Endothelial cell of umbilical vein (primary cell): ENCODE results near the gene ZNF688. TPM values are rescaled to one million over a fixed set of nuclear protein-coding genes. Genes with fewer than 3 reads are reported as not detected.

Experiments
- BruUV-seq: library from RNA; stranded (reverse); fragments of 400-500 nt; replicated peaks from 2 replicates; lab custom pipeline; 2021; lab: Mats Ljungman, UMichigan
- CTCF ChIA-PET: fragments of 300-600, 350-600 bp; sonication (Branson Sonifier 250); formaldehyde crosslinking; loops from one replicate; lab custom pipeline; 2021; ENCODE audit warnings: antibody characterized with exemption, inconsistent platforms; lab: Charles Lee
- POLR2A ChIA-PET: fragments of 300-600, 350-600 bp; sonication (Branson Sonifier 250); formaldehyde crosslinking; loops from one replicate; lab custom pipeline; 2021; ENCODE audit warnings: antibody characterized with exemption, inconsistent platforms; lab: Charles Lee
- DNase-seq: peaks from one replicate; pipeline ENCODE4 v3.0.0-alpha.2; 2011; ENCODE audit warnings: low read depth, low spot score
- FAIRE-seq: peaks from 2 replicates; lab custom pipeline; 2011; peaks lifted over from hg19 to GRCh38; lab: Jason Lieb, UNC
- H2AFZ ChIP-seq: 2 replicates; pipeline ENCODE4 v1.6.0; 2012; ENCODE audit warnings: low read depth, low read length, control low read depth, inconsistent platforms
- H3K27ac ChIP-seq: 2 replicates; pipeline ENCODE4 v1.5.1; 2011; ENCODE audit warnings: low read depth, mild to moderate bottlenecking, control low read depth, low read length, moderate library complexity; ENCODE audit not compliant: insufficient read depth
- H3K27me3 ChIP-seq, 2 experiments: 2 replicates each; pipeline versions ENCODE4 v1.6.0 to v1.6.1; 2011; ENCODE audit warnings: low read length in 2 of 2, mixed read lengths in 1 of 2; ENCODE audit not compliant: control insufficient read depth in 2 of 2, insufficient read depth in 2 of 2
- H3K36me3 ChIP-seq, 2 experiments: 2 replicates in 1 of 2; 3 replicates in 1 of 2; pipeline ENCODE4 v1.5.1; 2011; ENCODE audit warnings: low read length in 2 of 2, mild to moderate bottlenecking in 1 of 2, moderate library complexity in 1 of 2; ENCODE audit not compliant: control insufficient read depth in 2 of 2, insufficient read depth in 2 of 2; ENCODE audit errors: extremely low read depth in 1 of 2
- H3K4me1 ChIP-seq: 3 replicates; pipeline ENCODE4 v1.5.1; 2011; ENCODE audit warnings: mild to moderate bottlenecking, low read length; ENCODE audit not compliant: control insufficient read depth, insufficient read depth; ENCODE audit errors: extremely low read depth
- H3K4me2 ChIP-seq: 2 replicates; pipeline ENCODE4 v1.6.1; 2011; ENCODE audit warnings: low read length, control low read depth, mixed read lengths; ENCODE audit not compliant: insufficient read depth
- H3K4me3 ChIP-seq, 3 experiments: fragments of 200-600 bp in 1 of 3; sonication (generic), shearing (Covaris generic) in 1 of 3; replicated peaks in 1 of 3; 2 replicates each; pipeline ENCODE4 v1.5.1; 2011 to 2016; ENCODE audit warnings: control low read depth in 3 of 3, low read length in 3 of 3, mild to moderate bottlenecking in 2 of 3, inconsistent platforms in 1 of 3, low read depth in 1 of 3, moderate library complexity in 1 of 3; ENCODE audit not compliant: insufficient read depth in 1 of 3
- H3K79me2 ChIP-seq: 2 replicates; pipeline ENCODE4 v1.6.0; 2012; ENCODE audit warnings: low read length, inconsistent platforms; ENCODE audit not compliant: control insufficient read depth, insufficient read depth
- H3K9ac ChIP-seq: replicated peaks from 2 replicates; pipeline ENCODE3; 2011; ENCODE audit warnings: low read length, control low read depth; ENCODE audit not compliant: insufficient read depth; ENCODE audit errors: extremely low read depth
- H3K9me1 ChIP-seq: replicated peaks from 3 replicates; pipeline ENCODE4 v1.6.0; 2011; ENCODE audit warnings: mild to moderate bottlenecking, low read length; ENCODE audit not compliant: control insufficient read depth, insufficient read depth; ENCODE audit errors: extremely low read depth
- H3K9me3 ChIP-seq: replicated peaks from 2 replicates; pipeline ENCODE4 v1.5.1; 2012; ENCODE audit warnings: low read length, inconsistent platforms; ENCODE audit not compliant: control insufficient read depth, insufficient read depth
- H4K20me1 ChIP-seq: replicated peaks from 2 replicates; pipeline ENCODE3; 2011; ENCODE audit warnings: mild to moderate bottlenecking, low read length; ENCODE audit not compliant: control insufficient read depth, insufficient read depth; ENCODE audit errors: extremely low read depth
- CTCF ChIP-seq, 2 donors: IDR thresholded peaks; 1 replicate in 1 of 2; 2 replicates in 1 of 2; pipeline ENCODE4 v1.5.1; 2011; ENCODE audit warnings: low read length in 2 of 2, mild to moderate bottlenecking in 2 of 2, moderate library complexity in 2 of 2, control low read depth in 1 of 2, inconsistent platforms in 1 of 2, low read depth in 1 of 2; ENCODE audit not compliant: insufficient read depth in 1 of 2; ENCODE audit errors: extremely low read depth in 1 of 2
- EZH2 ChIP-seq: IDR thresholded peaks from 2 replicates; pipeline ENCODE4 v1.6.1; 2012; ENCODE audit warnings: borderline replicate concordance, low read depth, mild to moderate bottlenecking, moderate library complexity, low read length, inconsistent platforms; ENCODE audit not compliant: severe bottlenecking
- FOS ChIP-seq: IDR thresholded peaks from 2 replicates; pipeline ENCODE4 v1.6.1; 2011; ENCODE audit warnings: mild to moderate bottlenecking, low read length, moderate library complexity, borderline replicate concordance; ENCODE audit not compliant: insufficient read depth
- GATA2 ChIP-seq: IDR thresholded peaks from 2 replicates; pipeline ENCODE4 v1.7.0; 2011; ENCODE audit warnings: low read depth, mild to moderate bottlenecking, moderate library complexity, mixed read lengths, low read length; ENCODE audit not compliant: insufficient read length, insufficient read depth
- JUN ChIP-seq: IDR thresholded peaks from 2 replicates; pipeline ENCODE4 v1.6.1; 2011; ENCODE audit warnings: borderline replicate concordance, low read depth; ENCODE audit not compliant: insufficient read length, insufficient read depth
- MAX ChIP-seq: IDR thresholded peaks from 2 replicates; pipeline ENCODE4 v1.6.1; 2011; ENCODE audit not compliant: insufficient read depth, insufficient read length
- MYC ChIP-seq: IDR thresholded peaks from one replicate; pipeline ENCODE4 v1.6.1; 2011; ENCODE audit warnings: mild to moderate bottlenecking, low read depth, low read length
- POLR2A ChIP-seq: IDR thresholded peaks from 2 replicates; pipeline ENCODE4 v1.6.1; 2012; ENCODE audit warnings: low read depth, mild to moderate bottlenecking, control low read depth, low read length
- POLR2AphosphoS5 ChIP-seq: IDR thresholded peaks from 2 replicates; pipeline ENCODE4 v1.6.1; 2012; ENCODE audit warnings: low read depth, mild to moderate bottlenecking, control low read depth, low read length, moderate library complexity; ENCODE audit not compliant: insufficient read depth
- dilution Hi-C: fragments of 300-500 bp; cut with MboI; formaldehyde crosslinking; loops from one replicate; pipeline ENCODE4 v1.15.0; 2019; ENCODE audit warnings: low sequenced_read_pairs; ENCODE audit not compliant: extremely low pct_ligation_motif_present
- intact Hi-C: fragments of 100-400 bp; cut with micrococcal nuclease; formaldehyde crosslinking; loops from one replicate; pipeline ENCODE4 v1.10.0; 2022
- polyA plus RNA-seq, 4 experiments: library from polyadenylated mRNA; depleted of rRNA in 3 of 4; stranded (reverse) in 3 of 4; unstranded in 1 of 4; fragments of >200 nt; gene quantifications; 2 replicates each; pipeline versions ENCODE4 v1.2.1 to v1.2.3, GENCODE V29; 2011 to 2012; ENCODE audit warnings: missing spikeins in 1 of 4
- total RNA-seq: library from RNA; stranded (reverse); gene quantifications from 2 replicates; pipeline ENCODE4 v1.2.3, GENCODE V29; 2021

The ZNF688 gene
- total and polyA plus RNA-seq, 2 donors (not counting 3 experiments of a cell fraction or from before 2014, with no cell fraction given): 5.4 to 10.9 TPM

GRCh38 chr16:30569746-30570635 lies 1.5 kb downstream of the ZNF688 start:
- no peak for FAIRE-seq
- Histone ChIP-seq H3K4me2 (no peak overlapping the region), H3K4me1 (peaks cover 16% of the 10 kb centered on the region), H3K9ac (no peak overlapping the region), H3K79me2 (no peaks in the 10 kb centered on the region), H3K36me3 (no peaks in the 10 kb centered on the region), H3K9me1 (no peaks in the 10 kb centered on the region), H3K27ac (no peak overlapping the region), H3K27me3 (peaks cover 0 to 4% of the 10 kb centered on the region in 2 experiments), H4K20me1 (no peaks in the 10 kb centered on the region), H3K9me3 (no peaks in the 10 kb centered on the region), H3K4me3 (no peak overlapping the region), H2AFZ (no peak overlapping the region)
- DNase-seq: no peak
- ChIA-PET CTCF (interaction anchor here (2.4 kb wide), 1 partner anchor 12 kb away, joined by 10 read pairs; the partner anchor contains the start of gene ZNF764), POLR2A (no interaction called here)
- TF ChIP-seq MAX: no peak
- no peak for TF ChIP-seq POLR2A
- TF ChIP-seq MYC: no peak
- TF ChIP-seq JUN: no peak
- TF ChIP-seq GATA2: no peak
- no peak for TF ChIP-seq POLR2AphosphoS5
- no peak for TF ChIP-seq CTCF (IDR thresholded peaks at IDR 0.05; ENCODE audit: extremely low read depth in 1 of 2, insufficient read depth in 1 of 2, low read depth in 1 of 2, low read length in 2 of 2)
- TF ChIP-seq FOS: no peak
- no peak for TF ChIP-seq EZH2
- no TSS peak for BruUV-seq
- intact Hi-C loops: no loop called here
- dilution Hi-C loops: no loop called here
